GM19372 (cell line): ENCODE data around the gene GXYLT2.

ENCODE experiments used
- ATAC-seq: cut with Tn5 transposase; IDR thresholded peaks from one replicate; pipeline ENCODE4 v1.9.1; 2021; ENCODE audit warnings: mild to moderate bottlenecking, low read depth, moderate library complexity; ENCODE audit not compliant: unreplicated experiment

The GXYLT2 gene

GRCh38 chr3:73004316-73004715, 116.5 kb downstream of the GXYLT2 start:
- no peak for ATAC-seq

GRCh38 chr3:73007992-73008712, 120.3 kb downstream of the GXYLT2 start:
- no peak for ATAC-seq

- no peak for ATAC-seq
These were observed 121.2 kb downstream of the GXYLT2 start for GRCh38 chr3:73009008-73009407.

- ATAC-seq = no peak
These were observed 121.9 kb downstream of the GXYLT2 start for GRCh38 chr3:73009750-73010149.

GRCh38 chr3:73010158-73010557, 122.3 kb downstream of the GXYLT2 start:
- no peak for ATAC-seq

- no peak for ATAC-seq
These were observed 130.5 kb downstream of the GXYLT2 start for GRCh38 chr3:73018298-73018697.

GRCh38 chr3:73018790-73019441, 131.1 kb downstream of the GXYLT2 start:
- no peak for ATAC-seq

- ATAC-seq = no peak
These were observed 133.5 kb downstream of the GXYLT2 start for GRCh38 chr3:73021301-73021835.

GRCh38 chr3:73024836-73025235, 137.0 kb downstream of the GXYLT2 start:
- ATAC-seq = no peak

GRCh38 chr3:73026111-73026759, 138.4 kb downstream of the GXYLT2 start:
- no peak for ATAC-seq
